HG02852 (cell line): ENCODE measurements around the gene CALD1.

Experiments
- ATAC-seq: cut with Tn5 transposase; IDR thresholded peaks from one replicate; pipeline ENCODE4 v1.9.1; 2021; ENCODE audit warnings: mild to moderate bottlenecking, moderate library complexity; ENCODE audit not compliant: unreplicated experiment

CALD1 gene

GRCh38 chr7:134854816-134855215 is 75.4 kb downstream of the CALD1 start:
- ATAC-seq: no peak

- no peak for ATAC-seq
Observed at GRCh38 chr7:134855442-134855841, 76.0 kb downstream of the CALD1 start.

- no peak for ATAC-seq
Observed at GRCh38 chr7:134856091-134856490, 76.7 kb downstream of the CALD1 start.

- ATAC-seq: no peak
Observed at GRCh38 chr7:134856691-134857090, 77.3 kb downstream of the CALD1 start.

- no peak for ATAC-seq
Observed at GRCh38 chr7:134857958-134858357, 78.5 kb downstream of the CALD1 start.

- ATAC-seq: no peak
Observed at GRCh38 chr7:134859783-134860182, 80.3 kb downstream of the CALD1 start.

- peak; percentile 90 for ATAC-seq
Observed at GRCh38 chr7:134865001-134865845, 85.8 kb downstream of the CALD1 start.

GRCh38 chr7:134866617-134867016 is 87.2 kb downstream of the CALD1 start:
- ATAC-seq: no peak

- no peak for ATAC-seq
Observed at GRCh38 chr7:134870156-134870555, 90.7 kb downstream of the CALD1 start.

GRCh38 chr7:134870781-134871180 is 91.3 kb downstream of the CALD1 start:
- no peak for ATAC-seq

GRCh38 chr7:134873253-134873652 is 93.8 kb downstream of the CALD1 start:
- ATAC-seq: no peak

GRCh38 chr7:134874407-134874806 is 95.0 kb downstream of the CALD1 start:
- no peak for ATAC-seq

- no peak for ATAC-seq
Observed at GRCh38 chr7:134875867-134876266, 96.4 kb downstream of the CALD1 start.

- no peak for ATAC-seq
Observed at GRCh38 chr7:134878746-134879357, 99.4 kb downstream of the CALD1 start.

GRCh38 chr7:134879815-134880475 is 100.5 kb downstream of the CALD1 start:
- no peak for ATAC-seq

GRCh38 chr7:134882481-134882880 is 103.0 kb downstream of the CALD1 start:
- ATAC-seq: no peak

- ATAC-seq: no peak
Observed at GRCh38 chr7:134885967-134886352, 106.5 kb downstream of the CALD1 start.

- ATAC-seq: no peak
Observed at GRCh38 chr7:134886353-134887057, 107.1 kb downstream of the CALD1 start.

- no peak for ATAC-seq
Observed at GRCh38 chr7:134887523-134887922, 108.1 kb downstream of the CALD1 start.

- no peak for ATAC-seq
Observed at GRCh38 chr7:134888141-134888740, 108.8 kb downstream of the CALD1 start.
